ENCODE results near the gene TNK2.
"Not testable (repeated sequence)": the region's sequence is repeated elsewhere in the genome, so short reads cannot be mapped to it uniquely, and the experiment has no call there.

- not testable (repeated sequence) for TF ChIP-seq CTCF (conservative IDR thresholded peaks at IDR 0.05; ENCODE audit: low read length); EZH2phosphoT487 (IDR thresholded peaks at IDR 0.05; ENCODE audit: borderline replicate concordance, low read depth, low read length)
These were observed 47.1 kb upstream of the TNK2 start for GRCh38 chr3:195955416-195955841.

All from OCI-LY7 (cell line).